Measurements from ENCODE around the gene DHX40. TPM values are rescaled to one million over a fixed set of nuclear protein-coding genes. Genes with fewer than 3 reads are reported as not detected.

Gene DHX40
- polyA plus RNA-seq, 1 of the 3 experiments (the other 2 are of a cell fraction): 33.8 TPM

GRCh38 chr17:59631276-59631675 lies 65.9 kb downstream of the DHX40 start (continued):
- TF ChIP-seq TEAD4 (IDR thresholded peaks at IDR 0.05; ENCODE audit: borderline replicate concordance, insufficient read depth) (no peak), ELF1 (IDR thresholded peaks at IDR 0.05) (no peak), USF2 (IDR thresholded peaks at IDR 0.05; ENCODE audit: borderline replicate concordance, low read depth, low read length) (no peak), CHD2 (IDR thresholded peaks at IDR 0.05; ENCODE audit: low read length, partially characterized antibody) (no peak)

GRCh38 chr17:59632398-59632797 lies 67.0 kb downstream of the DHX40 start:
- no peak for TF ChIP-seq RFX5 (IDR thresholded peaks at IDR 0.05; ENCODE audit: low read length)
- no peak for TF ChIP-seq NFIC (IDR thresholded peaks at IDR 0.05; ENCODE audit: borderline replicate concordance)
- no peak for TF ChIP-seq MAX (IDR thresholded peaks at IDR 0.05; ENCODE audit: low read depth)
- TF ChIP-seq SMC3 (IDR thresholded peaks at IDR 0.05; ENCODE audit: low read depth, low read length): no peak
- no peak for TF ChIP-seq GATA2 (CRISPR knock-in tag; IDR thresholded peaks at IDR 0.05)
- TF ChIP-seq RCOR1 (IDR thresholded peaks at IDR 0.05; ENCODE audit: low read length): no peak
- TF ChIP-seq NRF1 (IDR thresholded peaks at IDR 0.05; ENCODE audit: low read depth, low read length): no peak
- no peak for TF ChIP-seq MXI1 (IDR thresholded peaks at IDR 0.05; ENCODE audit: low read depth, low read length)
- peaks cover 99% of the 10 kb centered on the region for H4K20me1 ChIP-seq (ENCODE audit: insufficient read depth)
- H3K36me3 ChIP-seq (replicated peaks in 1 of 2; ENCODE audit: control insufficient read depth in 1 of 2, insufficient read depth in 2 of 2, low read length in 1 of 2): peaks cover 8 to 52% of the 10 kb centered on the region in 2 experiments
- H3K9me3 ChIP-seq: no peaks in the 10 kb centered on the region
- no peaks in the 10 kb centered on the region for H3K9me2 ChIP-seq
- H3K27me3 ChIP-seq (ENCODE audit: insufficient read depth): no peaks in the 10 kb centered on the region
- DNase-seq: no peak
- H2AFZ ChIP-seq (ENCODE audit: low read depth): no peak overlapping the region
- no peak overlapping the region for H3K9ac ChIP-seq
- H3K79me2 ChIP-seq (ENCODE audit: insufficient read depth): peaks cover 100% of the 10 kb centered on the region
- H3K4me3 ChIP-seq (ENCODE audit: low read depth in 2 of 2, low read length in 1 of 2): no peak overlapping the region
- peaks cover 7% of the 10 kb centered on the region for H3F3A ChIP-seq (replicated peaks; ENCODE audit: insufficient read depth)
- ChIA-PET POLR2A (interaction anchor here (0.6 kb wide), 1 partner anchor 72 kb away, joined by 3 read pairs; no protein-coding TSS in a partner anchor), CTCF (no interaction called here)
- WGBS (ENCODE audit: low lambda C conversion rate): 94% methylated on average over 6 of the region's 6 CpGs
- H3K27ac ChIP-seq (ENCODE audit: low read depth in 2 of 2, low read length in 1 of 2): no peak overlapping the region
- peaks cover 3 to 18% of the 10 kb centered on the region in 2 experiments for H3K4me1 ChIP-seq (ENCODE audit: control insufficient read depth in 1 of 2, insufficient read depth in 2 of 2, low read depth in 1 of 2, low read length in 1 of 2)
- H3K4me2 ChIP-seq: no peak overlapping the region

GRCh38 chr17:59633658-59634359 lies 68.4 kb downstream of the DHX40 start:
- Histone ChIP-seq H3F3A (replicated peaks; ENCODE audit: insufficient read depth) (peaks cover 7% of the 10 kb centered on the region), H3K9ac (no peak overlapping the region), H2AFZ (ENCODE audit: low read depth) (no peak overlapping the region), H3K9me3 (no peaks in the 10 kb centered on the region), H3K36me3 (replicated peaks in 1 of 2; ENCODE audit: control insufficient read depth in 1 of 2, insufficient read depth in 2 of 2, low read length in 1 of 2) (peaks cover 3 to 42% of the 10 kb centered on the region in 2 experiments), H3K27ac (ENCODE audit: low read depth in 2 of 2, low read length in 1 of 2) (peak overlapping the region in 1 of 2 experiments; percentile 24; a peak in 1 of 4 replicates), H3K4me1 (ENCODE audit: control insufficient read depth in 1 of 2, insufficient read depth in 2 of 2, low read depth in 1 of 2, low read length in 1 of 2) (peaks cover 3 to 18% of the 10 kb centered on the region in 2 experiments), H3K79me2 (ENCODE audit: insufficient read depth) (peaks cover 100% of the 10 kb centered on the region), H3K27me3 (ENCODE audit: insufficient read depth) (no peaks in the 10 kb centered on the region), H3K4me2 (peak overlapping the region; percentile 6), H3K9me2 (no peaks in the 10 kb centered on the region), H4K20me1 (ENCODE audit: insufficient read depth) (peaks cover 99% of the 10 kb centered on the region), H3K4me3 (ENCODE audit: low read depth in 2 of 2, low read length in 1 of 2) (no peak overlapping the region)
- no peak for TF ChIP-seq USF2 (IDR thresholded peaks at IDR 0.05; ENCODE audit: borderline replicate concordance, low read depth, low read length)
- no peak for TF ChIP-seq REST (IDR thresholded peaks at IDR 0.05; ENCODE audit: low read depth, low read length)
- TF ChIP-seq USF1 (IDR thresholded peaks at IDR 0.05; ENCODE audit: borderline replicate concordance, low read depth): no peak
- TF ChIP-seq FOSL2 (IDR thresholded peaks at IDR 0.05; ENCODE audit: borderline replicate concordance, low read depth): no peak
- TF ChIP-seq MXI1 (IDR thresholded peaks at IDR 0.05; ENCODE audit: low read depth, low read length): no peak
- no peak for TF ChIP-seq PBX3 (IDR thresholded peaks at IDR 0.05)
- no peak for TF ChIP-seq FOXM1 (IDR thresholded peaks at IDR 0.05; ENCODE audit: low read depth)
- TF ChIP-seq TCF12 (IDR thresholded peaks at IDR 0.05): no peak
- POLR2A ChIA-PET: interaction anchor here (1.6 kb wide), 1 partner anchor 14 kb away, joined by 8 read pairs; the partner anchor contains the start of gene CLTC
- WGBS (ENCODE audit: low lambda C conversion rate): 98% methylated on average over 5 of the region's 5 CpGs
- no peak for DNase-seq
- CTCF ChIA-PET: interaction anchor here (1.1 to 1.9 kb wide), 3 partner anchors 10 to 14 kb away, joined by 3 to 4 read pairs (median 4); partner anchors contain the start of gene CLTC

All from SK-N-SH (cell line).